NCI-H146 (cell line): ENCODE data around the gene NPIPB8.
"Not testable (repeated sequence)": the region's sequence is repeated elsewhere in the genome, so short reads cannot be mapped to it uniquely, and the experiment has no call there.

Source experiments
- DNase-seq: peaks from one replicate; lab custom pipeline; 2025; lab: John Stamatoyannopoulos, UW

Gene NPIPB8

GRCh38 chr16:28636093-28636823 is 1.6 kb upstream of the NPIPB8 start:
- not testable (repeated sequence) for DNase-seq

GRCh38 chr16:28638359-28638758 is 494 bp downstream of the NPIPB8 start:
- DNase-seq = not testable (repeated sequence)

- not testable (repeated sequence) for DNase-seq
Observed at GRCh38 chr16:28639959-28640358, 2.1 kb downstream of the NPIPB8 start.

- DNase-seq = not testable (repeated sequence)
Observed at GRCh38 chr16:28666264-28666663, 28.4 kb downstream of the NPIPB8 start.

- DNase-seq = not testable (repeated sequence)
Observed at GRCh38 chr16:28667480-28667879, 29.6 kb downstream of the NPIPB8 start.

- DNase-seq = not testable (repeated sequence)
Observed at GRCh38 chr16:28668199-28668598, 30.3 kb downstream of the NPIPB8 start.

GRCh38 chr16:28688327-28688952 is 50.6 kb downstream of the NPIPB8 start:
- DNase-seq = not testable (repeated sequence)

GRCh38 chr16:28689425-28689824 is 51.6 kb downstream of the NPIPB8 start:
- not testable (repeated sequence) for DNase-seq

GRCh38 chr16:28691722-28692121 is 53.9 kb downstream of the NPIPB8 start:
- DNase-seq = not testable (repeated sequence)

- not testable (repeated sequence) for DNase-seq
Observed at GRCh38 chr16:28693257-28693950, 55.5 kb downstream of the NPIPB8 start.

- not testable (repeated sequence) for DNase-seq
Observed at GRCh38 chr16:28699792-28700191, 61.9 kb downstream of the NPIPB8 start.

GRCh38 chr16:28700349-28700748 is 62.5 kb downstream of the NPIPB8 start:
- DNase-seq = not testable (repeated sequence)

GRCh38 chr16:28701384-28701783 is 63.5 kb downstream of the NPIPB8 start:
- DNase-seq = not testable (repeated sequence)

- not testable (repeated sequence) for DNase-seq
Observed at GRCh38 chr16:28704246-28704645, 66.4 kb downstream of the NPIPB8 start.
